Measurements from ENCODE around the gene VPS41. TPM values are rescaled to one million over a fixed set of nuclear protein-coding genes. Genes with fewer than 3 reads are reported as not detected.

The VPS41 gene
- total RNA-seq, 1 donor from 2014 or later: 108 TPM

- Mint-ChIP-seq H3K4me1 (ENCODE audit: low read depth, unreplicated experiment) (no peaks in the 10 kb centered on the region), H3K9me3 (ENCODE audit: unreplicated experiment) (no peaks in the 10 kb centered on the region), H3K27me3 (ENCODE audit: unreplicated experiment) (peaks cover 2% of the 10 kb centered on the region), H3K27ac (ENCODE audit: unreplicated experiment) (no peak overlapping the region), H3K36me3 (ENCODE audit: unreplicated experiment) (no peaks in the 10 kb centered on the region), H3K4me3 (ENCODE audit: unreplicated experiment) (no peak overlapping the region)
- TF ChIP-seq, protein P1, sequence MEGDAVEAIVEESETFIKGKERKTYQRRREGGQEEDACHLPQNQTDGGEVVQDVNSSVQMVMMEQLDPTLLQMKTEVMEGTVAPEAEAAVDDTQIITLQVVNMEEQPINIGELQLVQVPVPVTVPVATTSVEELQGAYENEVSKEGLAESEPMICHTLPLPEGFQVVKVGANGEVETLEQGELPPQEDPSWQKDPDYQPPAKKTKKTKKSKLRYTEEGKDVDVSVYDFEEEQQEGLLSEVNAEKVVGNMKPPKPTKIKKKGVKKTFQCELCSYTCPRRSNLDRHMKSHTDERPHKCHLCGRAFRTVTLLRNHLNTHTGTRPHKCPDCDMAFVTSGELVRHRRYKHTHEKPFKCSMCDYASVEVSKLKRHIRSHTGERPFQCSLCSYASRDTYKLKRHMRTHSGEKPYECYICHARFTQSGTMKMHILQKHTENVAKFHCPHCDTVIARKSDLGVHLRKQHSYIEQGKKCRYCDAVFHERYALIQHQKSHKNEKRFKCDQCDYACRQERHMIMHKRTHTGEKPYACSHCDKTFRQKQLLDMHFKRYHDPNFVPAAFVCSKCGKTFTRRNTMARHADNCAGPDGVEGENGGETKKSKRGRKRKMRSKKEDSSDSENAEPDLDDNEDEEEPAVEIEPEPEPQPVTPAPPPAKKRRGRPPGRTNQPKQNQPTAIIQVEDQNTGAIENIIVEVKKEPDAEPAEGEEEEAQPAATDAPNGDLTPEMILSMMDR (IDR thresholded peaks at IDR 0.05; ENCODE audit: partially characterized antibody, unreplicated experiment): no peak
- no peak for DNase-seq
Observed at GRCh38 chr7:38781991-38782390, 127.0 kb downstream of the VPS41 start.

GRCh38 chr7:38777609-38778008 is 131.4 kb downstream of the VPS41 start:
- Mint-ChIP-seq H3K27me3 (ENCODE audit: unreplicated experiment) (peaks cover 2% of the 10 kb centered on the region), H3K4me1 (ENCODE audit: low read depth, unreplicated experiment) (peaks cover 8% of the 10 kb centered on the region), H3K9me3 (ENCODE audit: unreplicated experiment) (no peaks in the 10 kb centered on the region), H3K36me3 (ENCODE audit: unreplicated experiment) (no peaks in the 10 kb centered on the region), H3K4me3 (ENCODE audit: unreplicated experiment) (no peak overlapping the region), H3K27ac (ENCODE audit: unreplicated experiment) (no peak overlapping the region)
- DNase-seq: no peak
- TF ChIP-seq, protein P1 (IDR thresholded peaks at IDR 0.05; ENCODE audit: partially characterized antibody, unreplicated experiment): no peak

GRCh38 chr7:38775506-38776175 is 133.3 kb downstream of the VPS41 start:
- H3K4me3 Mint-ChIP-seq (ENCODE audit: unreplicated experiment): no peak overlapping the region
- no peaks in the 10 kb centered on the region for H3K36me3 Mint-ChIP-seq (ENCODE audit: unreplicated experiment)
- peaks cover 8% of the 10 kb centered on the region for H3K4me1 Mint-ChIP-seq (ENCODE audit: low read depth, unreplicated experiment)
- H3K9me3 Mint-ChIP-seq (ENCODE audit: unreplicated experiment): no peaks in the 10 kb centered on the region
- no peak overlapping the region for H3K27ac Mint-ChIP-seq (ENCODE audit: unreplicated experiment)
- no peaks in the 10 kb centered on the region for H3K27me3 Mint-ChIP-seq (ENCODE audit: unreplicated experiment)
- TF ChIP-seq, protein P1 (IDR thresholded peaks at IDR 0.05; ENCODE audit: partially characterized antibody, unreplicated experiment): no peak
- no peak for DNase-seq

DNA sequence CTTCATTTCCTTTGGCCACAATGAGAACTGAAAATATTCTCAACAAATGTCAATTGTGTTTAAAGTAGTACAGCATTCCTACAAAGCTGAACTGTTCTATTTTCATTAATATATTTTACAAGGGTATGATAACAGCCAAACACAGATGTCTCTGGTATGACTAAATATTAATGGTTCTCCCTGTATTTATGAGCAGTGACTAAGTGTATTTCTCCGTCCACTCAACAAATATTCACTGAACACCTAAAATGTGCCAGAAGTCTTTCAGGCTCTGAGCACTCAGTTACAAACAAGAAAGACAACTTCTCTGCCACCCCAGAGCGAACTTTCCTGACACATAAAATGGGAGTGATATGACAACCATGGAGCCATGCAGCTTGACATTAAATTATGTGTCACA is 135.6 kb downstream of the VPS41 start:
- Mint-ChIP-seq H3K4me1 (ENCODE audit: low read depth, unreplicated experiment) (peaks cover 11% of the 10 kb centered on the region), H3K36me3 (ENCODE audit: unreplicated experiment) (no peaks in the 10 kb centered on the region), H3K27ac (ENCODE audit: unreplicated experiment) (no peak overlapping the region), H3K4me3 (ENCODE audit: unreplicated experiment) (no peak overlapping the region), H3K27me3 (ENCODE audit: unreplicated experiment) (no peaks in the 10 kb centered on the region), H3K9me3 (ENCODE audit: unreplicated experiment) (no peaks in the 10 kb centered on the region)
- DNase-seq: no peak
- TF ChIP-seq, protein P1 (IDR thresholded peaks at IDR 0.05; ENCODE audit: partially characterized antibody, unreplicated experiment): no peak

GRCh38 chr7:38760226-38760625 is 148.8 kb downstream of the VPS41 start:
- Mint-ChIP-seq H3K27ac (ENCODE audit: unreplicated experiment) (no peak overlapping the region), H3K36me3 (ENCODE audit: unreplicated experiment) (no peaks in the 10 kb centered on the region), H3K4me1 (ENCODE audit: low read depth, unreplicated experiment) (no peaks in the 10 kb centered on the region), H3K9me3 (ENCODE audit: unreplicated experiment) (no peaks in the 10 kb centered on the region), H3K27me3 (ENCODE audit: unreplicated experiment) (no peaks in the 10 kb centered on the region), H3K4me3 (ENCODE audit: unreplicated experiment) (no peak overlapping the region)
- TF ChIP-seq, protein P1 (IDR thresholded peaks at IDR 0.05; ENCODE audit: partially characterized antibody, unreplicated experiment): no peak
- DNase-seq: no peak
